ENCODE data around the gene ISCA2.

The ISCA2 gene

GRCh38 chr14:74510223-74510931, 16.8 kb downstream of the ISCA2 start:
- Histone ChIP-seq H3K9me2 (replicated peaks; ENCODE audit: insufficient read depth, low read length) (no peaks in the 10 kb centered on the region), H3K27ac (ENCODE audit: low read depth, low read length) (no peak overlapping the region), H3K27me3 (ENCODE audit: low read length) (no peaks in the 10 kb centered on the region), H3K4me3 (ENCODE audit: insufficient read depth, low read length, poor library complexity, severe bottlenecking) (no peak overlapping the region), H2AFZ (ENCODE audit: low read depth, low read length, severe bottlenecking) (no peak overlapping the region), H4K20me1 (ENCODE audit: low read depth, low read length) (no peaks in the 10 kb centered on the region), H3K36me3 (ENCODE audit: low read length) (no peaks in the 10 kb centered on the region), H3F3A (ENCODE audit: insufficient read depth) (no peaks in the 10 kb centered on the region), H3K9me3 (ENCODE audit: insufficient read depth, low read length) (no peaks in the 10 kb centered on the region), H3K4me2 (ENCODE audit: low read depth, low read length, poor library complexity, severe bottlenecking) (no peak overlapping the region), H3K79me2 (ENCODE audit: insufficient read depth, low read length) (no peaks in the 10 kb centered on the region), H3K9ac (ENCODE audit: low read length) (no peak overlapping the region)
- TF ChIP-seq, protein P1, sequence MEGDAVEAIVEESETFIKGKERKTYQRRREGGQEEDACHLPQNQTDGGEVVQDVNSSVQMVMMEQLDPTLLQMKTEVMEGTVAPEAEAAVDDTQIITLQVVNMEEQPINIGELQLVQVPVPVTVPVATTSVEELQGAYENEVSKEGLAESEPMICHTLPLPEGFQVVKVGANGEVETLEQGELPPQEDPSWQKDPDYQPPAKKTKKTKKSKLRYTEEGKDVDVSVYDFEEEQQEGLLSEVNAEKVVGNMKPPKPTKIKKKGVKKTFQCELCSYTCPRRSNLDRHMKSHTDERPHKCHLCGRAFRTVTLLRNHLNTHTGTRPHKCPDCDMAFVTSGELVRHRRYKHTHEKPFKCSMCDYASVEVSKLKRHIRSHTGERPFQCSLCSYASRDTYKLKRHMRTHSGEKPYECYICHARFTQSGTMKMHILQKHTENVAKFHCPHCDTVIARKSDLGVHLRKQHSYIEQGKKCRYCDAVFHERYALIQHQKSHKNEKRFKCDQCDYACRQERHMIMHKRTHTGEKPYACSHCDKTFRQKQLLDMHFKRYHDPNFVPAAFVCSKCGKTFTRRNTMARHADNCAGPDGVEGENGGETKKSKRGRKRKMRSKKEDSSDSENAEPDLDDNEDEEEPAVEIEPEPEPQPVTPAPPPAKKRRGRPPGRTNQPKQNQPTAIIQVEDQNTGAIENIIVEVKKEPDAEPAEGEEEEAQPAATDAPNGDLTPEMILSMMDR (IDR thresholded peaks at IDR 0.05; ENCODE audit: insufficient read depth, low read length, poor library complexity, severe bottlenecking), result no peak
- TF ChIP-seq EZH2phosphoT487 (conservative IDR thresholded peaks at IDR 0.05; ENCODE audit: low read length), result no peak

DNA sequence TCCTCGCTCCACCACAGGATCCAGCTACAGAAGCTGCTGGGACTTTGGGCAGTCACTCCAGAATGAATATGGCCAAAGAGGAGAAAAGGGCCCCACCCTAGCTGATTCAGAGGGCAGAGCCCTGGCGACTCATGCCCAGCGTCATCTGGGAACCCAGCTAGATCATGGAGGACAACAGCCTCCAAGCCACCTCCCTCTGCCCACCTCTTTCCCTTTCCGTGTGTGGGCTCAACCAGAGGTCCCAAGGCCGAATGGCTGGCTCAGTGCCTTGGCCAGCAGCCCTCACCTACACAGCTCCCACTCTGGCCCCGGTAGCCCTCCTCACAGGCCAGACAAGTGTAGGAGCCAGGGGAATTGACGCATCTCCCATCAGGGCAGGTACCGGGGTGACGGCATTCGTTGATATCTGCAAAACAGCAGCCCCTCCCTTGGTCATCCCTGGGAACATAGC, 17.4 kb downstream of the ISCA2 start:
- Histone ChIP-seq H3K36me3 (ENCODE audit: low read length) (no peaks in the 10 kb centered on the region), H3K27me3 (ENCODE audit: low read length) (no peaks in the 10 kb centered on the region), H3K9ac (ENCODE audit: low read length) (no peak overlapping the region), H3K79me2 (ENCODE audit: insufficient read depth, low read length) (no peaks in the 10 kb centered on the region), H3F3A (ENCODE audit: insufficient read depth) (no peaks in the 10 kb centered on the region), H3K4me2 (ENCODE audit: low read depth, low read length, poor library complexity, severe bottlenecking) (no peak overlapping the region), H2AFZ (ENCODE audit: low read depth, low read length, severe bottlenecking) (no peak overlapping the region), H3K9me2 (replicated peaks; ENCODE audit: insufficient read depth, low read length) (no peaks in the 10 kb centered on the region), H4K20me1 (ENCODE audit: low read depth, low read length) (no peaks in the 10 kb centered on the region), H3K4me3 (ENCODE audit: insufficient read depth, low read length, poor library complexity, severe bottlenecking) (no peak overlapping the region), H3K27ac (ENCODE audit: low read depth, low read length) (no peak overlapping the region), H3K9me3 (ENCODE audit: insufficient read depth, low read length) (no peaks in the 10 kb centered on the region)
- no peak for TF ChIP-seq EZH2phosphoT487 (conservative IDR thresholded peaks at IDR 0.05; ENCODE audit: low read length)
- TF ChIP-seq, protein P1 (IDR thresholded peaks at IDR 0.05; ENCODE audit: insufficient read depth, low read length, poor library complexity, severe bottlenecking), result no peak

- Histone ChIP-seq H4K20me1 (ENCODE audit: low read depth, low read length) (no peaks in the 10 kb centered on the region), H3K9me3 (ENCODE audit: insufficient read depth, low read length) (no peaks in the 10 kb centered on the region), H3K4me3 (ENCODE audit: insufficient read depth, low read length, poor library complexity, severe bottlenecking) (no peak overlapping the region), H3K9ac (ENCODE audit: low read length) (no peak overlapping the region), H3K36me3 (ENCODE audit: low read length) (no peaks in the 10 kb centered on the region), H3K79me2 (ENCODE audit: insufficient read depth, low read length) (no peaks in the 10 kb centered on the region), H3K4me2 (ENCODE audit: low read depth, low read length, poor library complexity, severe bottlenecking) (no peak overlapping the region), H3K27ac (ENCODE audit: low read depth, low read length) (no peak overlapping the region), H3K9me2 (replicated peaks; ENCODE audit: insufficient read depth, low read length) (no peaks in the 10 kb centered on the region), H2AFZ (ENCODE audit: low read depth, low read length, severe bottlenecking) (no peak overlapping the region), H3K27me3 (ENCODE audit: low read length) (no peaks in the 10 kb centered on the region), H3F3A (ENCODE audit: insufficient read depth) (no peaks in the 10 kb centered on the region)
- TF ChIP-seq EZH2phosphoT487 (conservative IDR thresholded peaks at IDR 0.05; ENCODE audit: low read length), result no peak
- TF ChIP-seq, protein P1 (IDR thresholded peaks at IDR 0.05; ENCODE audit: insufficient read depth, low read length, poor library complexity, severe bottlenecking), result no peak
These were observed 18.6 kb downstream of the ISCA2 start for GRCh38 chr14:74511966-74512830.
